Sigmoid colon (tissue), 4 donors: Measurements from ENCODE around the gene MTMR4.

Experiments used
- EP300 ChIP-seq, 4 donors: sonication (generic); formaldehyde crosslinking; IDR thresholded peaks; one replicate each; pipeline ENCODE4 v1.6.1; 2017; ENCODE audit warnings: antibody characterized with exemption in 4 of 4
- TF ChIP-seq, protein P1 (sequence below), 4 experiments: fragments of 450-650 bp in 3 of 4; fragments of 200-600 bp in 1 of 4; IDR thresholded peaks; one replicate each; pipeline ENCODE4 v1.5.1; 2016 to 2019; ENCODE audit warnings: antibody characterized with exemption in 4 of 4, mild to moderate bottlenecking in 3 of 4, moderate library complexity in 2 of 4

GRCh38 chr17:58517928-58518609, 3.6 kb upstream of the MTMR4 start:
- TF ChIP-seq, protein P1, sequence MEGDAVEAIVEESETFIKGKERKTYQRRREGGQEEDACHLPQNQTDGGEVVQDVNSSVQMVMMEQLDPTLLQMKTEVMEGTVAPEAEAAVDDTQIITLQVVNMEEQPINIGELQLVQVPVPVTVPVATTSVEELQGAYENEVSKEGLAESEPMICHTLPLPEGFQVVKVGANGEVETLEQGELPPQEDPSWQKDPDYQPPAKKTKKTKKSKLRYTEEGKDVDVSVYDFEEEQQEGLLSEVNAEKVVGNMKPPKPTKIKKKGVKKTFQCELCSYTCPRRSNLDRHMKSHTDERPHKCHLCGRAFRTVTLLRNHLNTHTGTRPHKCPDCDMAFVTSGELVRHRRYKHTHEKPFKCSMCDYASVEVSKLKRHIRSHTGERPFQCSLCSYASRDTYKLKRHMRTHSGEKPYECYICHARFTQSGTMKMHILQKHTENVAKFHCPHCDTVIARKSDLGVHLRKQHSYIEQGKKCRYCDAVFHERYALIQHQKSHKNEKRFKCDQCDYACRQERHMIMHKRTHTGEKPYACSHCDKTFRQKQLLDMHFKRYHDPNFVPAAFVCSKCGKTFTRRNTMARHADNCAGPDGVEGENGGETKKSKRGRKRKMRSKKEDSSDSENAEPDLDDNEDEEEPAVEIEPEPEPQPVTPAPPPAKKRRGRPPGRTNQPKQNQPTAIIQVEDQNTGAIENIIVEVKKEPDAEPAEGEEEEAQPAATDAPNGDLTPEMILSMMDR (IDR thresholded peaks at IDR 0.05) = no peak
- TF ChIP-seq EP300 (IDR thresholded peaks at IDR 0.05) = no peak
